GM19099 (cell line): ENCODE results near the gene ADAMTSL3.

ENCODE experiments used
- POLR2A ChIP-seq: IDR thresholded peaks from 3 replicates; pipeline ENCODE4 v1.6.1; 2011; ENCODE audit warnings: low read depth; ENCODE audit not compliant: insufficient read length; ENCODE audit errors: extremely low read depth

Gene ADAMTSL3

GRCh38 chr15:83815506-83815905, 161.6 kb downstream of the ADAMTSL3 start:
- no peak for TF ChIP-seq POLR2A

- TF ChIP-seq POLR2A, result no peak
Observed at GRCh38 chr15:83816124-83816883, 162.4 kb downstream of the ADAMTSL3 start.

GRCh38 chr15:83818591-83818990, 164.7 kb downstream of the ADAMTSL3 start:
- TF ChIP-seq POLR2A, result no peak

- TF ChIP-seq POLR2A, result no peak
Observed at GRCh38 chr15:83830381-83830780, 176.5 kb downstream of the ADAMTSL3 start.

DNA sequence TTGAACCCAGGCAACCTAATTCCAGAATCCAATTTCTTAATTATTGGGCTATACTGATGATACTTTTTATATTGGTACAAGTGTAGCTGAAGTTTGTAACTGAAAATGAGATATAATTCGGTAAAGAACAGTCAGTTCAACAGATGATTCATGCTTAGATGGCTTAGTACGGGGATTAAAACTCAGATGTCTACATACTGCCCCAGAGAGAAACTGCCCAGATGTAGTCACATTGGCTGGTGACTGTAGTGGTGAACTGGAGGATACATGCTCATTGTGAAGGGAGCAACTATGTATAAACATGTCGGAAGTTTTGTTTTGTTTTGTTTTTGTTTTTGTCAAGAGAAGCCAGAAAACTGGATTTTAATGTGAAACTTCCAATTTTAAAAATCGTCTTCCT, 179.6 kb downstream of the ADAMTSL3 start:
- no peak for TF ChIP-seq POLR2A

- no peak for TF ChIP-seq POLR2A
Observed at GRCh38 chr15:83835479-83835878, 181.6 kb downstream of the ADAMTSL3 start.

- TF ChIP-seq POLR2A, result no peak
Observed at GRCh38 chr15:83837945-83838571, 184.1 kb downstream of the ADAMTSL3 start.

DNA sequence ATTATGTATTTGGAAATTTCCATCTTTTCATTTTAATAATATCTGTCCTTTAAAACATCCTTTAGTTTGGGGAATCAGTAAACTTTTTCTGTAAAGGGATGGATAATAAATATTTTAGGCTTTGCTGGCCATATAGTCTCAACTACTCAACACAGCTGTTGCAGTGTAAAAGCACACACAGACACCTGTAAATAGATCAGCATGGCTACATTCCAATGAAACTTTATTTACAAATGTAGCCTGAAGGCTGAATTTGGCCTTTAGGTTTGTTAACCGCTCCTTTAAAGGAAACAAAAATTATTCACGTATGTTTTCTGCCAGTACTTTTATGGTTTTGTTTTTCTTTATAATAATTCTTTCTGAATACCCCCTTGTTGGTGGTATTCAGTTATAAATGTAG, 184.8 kb downstream of the ADAMTSL3 start:
- TF ChIP-seq POLR2A, result no peak

- TF ChIP-seq POLR2A, result no peak
Observed at GRCh38 chr15:83842281-83842680, 188.4 kb downstream of the ADAMTSL3 start.

DNA sequence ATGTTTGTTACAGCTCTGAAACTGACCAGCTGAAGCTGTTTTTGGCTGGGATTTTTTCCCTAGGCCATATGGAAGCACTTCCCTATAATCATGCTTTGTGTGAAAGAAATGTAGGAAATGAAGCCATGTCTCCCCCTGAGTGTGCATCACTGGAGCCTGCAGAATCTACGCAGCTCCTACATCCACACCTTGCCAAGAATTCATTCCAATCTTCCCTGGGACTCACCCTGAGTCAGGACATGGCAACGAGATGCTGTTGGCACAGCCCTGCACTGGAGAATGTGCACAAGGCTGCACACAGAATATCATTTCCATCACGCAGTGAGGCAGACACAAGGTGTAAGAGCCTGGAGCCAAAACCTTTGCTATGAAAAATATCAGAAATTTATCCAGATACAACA, 189.5 kb downstream of the ADAMTSL3 start:
- no peak for TF ChIP-seq POLR2A

DNA sequence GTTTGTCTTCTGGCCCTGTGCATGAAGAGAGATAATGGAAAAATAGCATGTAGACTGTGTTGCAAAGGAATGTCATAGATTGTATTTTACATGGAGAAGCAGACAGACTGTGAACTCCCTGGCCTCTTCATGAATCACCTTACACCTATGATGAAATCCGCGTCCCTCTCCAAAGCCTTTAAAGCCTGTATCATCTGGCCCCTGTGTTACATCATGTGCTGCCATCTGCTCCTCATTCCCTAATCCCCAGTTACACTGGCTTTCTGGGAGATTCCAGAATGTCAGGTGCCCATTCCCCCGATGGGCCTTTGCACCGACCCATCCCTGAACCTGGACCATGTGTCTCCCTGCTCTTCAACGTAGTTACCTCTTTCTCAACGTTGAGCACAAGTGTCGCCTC, 190.8 kb downstream of the ADAMTSL3 start:
- TF ChIP-seq POLR2A, result no peak

- TF ChIP-seq POLR2A, result no peak
Observed at GRCh38 chr15:83845230-83845629, 191.3 kb downstream of the ADAMTSL3 start.

DNA sequence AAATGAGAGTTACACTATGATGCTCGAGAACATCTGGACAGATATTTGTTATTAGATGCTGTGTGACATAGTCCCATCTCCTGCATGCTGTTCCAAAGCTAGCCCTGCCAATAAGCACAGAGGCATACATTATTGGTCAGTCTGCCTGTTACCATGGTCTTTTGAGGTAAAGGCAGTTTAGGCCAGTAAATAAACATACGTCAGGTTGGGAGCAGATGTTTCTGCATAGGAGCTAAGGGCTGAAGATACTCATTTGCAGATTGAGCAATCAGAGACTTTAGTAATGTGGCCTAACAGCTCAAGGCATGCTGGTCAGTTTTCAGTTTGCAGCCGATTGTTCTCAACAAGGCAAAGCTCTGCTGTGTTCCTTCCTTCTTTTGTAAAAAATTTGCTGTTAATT, 192.9 kb downstream of the ADAMTSL3 start:
- TF ChIP-seq POLR2A, result no peak

DNA sequence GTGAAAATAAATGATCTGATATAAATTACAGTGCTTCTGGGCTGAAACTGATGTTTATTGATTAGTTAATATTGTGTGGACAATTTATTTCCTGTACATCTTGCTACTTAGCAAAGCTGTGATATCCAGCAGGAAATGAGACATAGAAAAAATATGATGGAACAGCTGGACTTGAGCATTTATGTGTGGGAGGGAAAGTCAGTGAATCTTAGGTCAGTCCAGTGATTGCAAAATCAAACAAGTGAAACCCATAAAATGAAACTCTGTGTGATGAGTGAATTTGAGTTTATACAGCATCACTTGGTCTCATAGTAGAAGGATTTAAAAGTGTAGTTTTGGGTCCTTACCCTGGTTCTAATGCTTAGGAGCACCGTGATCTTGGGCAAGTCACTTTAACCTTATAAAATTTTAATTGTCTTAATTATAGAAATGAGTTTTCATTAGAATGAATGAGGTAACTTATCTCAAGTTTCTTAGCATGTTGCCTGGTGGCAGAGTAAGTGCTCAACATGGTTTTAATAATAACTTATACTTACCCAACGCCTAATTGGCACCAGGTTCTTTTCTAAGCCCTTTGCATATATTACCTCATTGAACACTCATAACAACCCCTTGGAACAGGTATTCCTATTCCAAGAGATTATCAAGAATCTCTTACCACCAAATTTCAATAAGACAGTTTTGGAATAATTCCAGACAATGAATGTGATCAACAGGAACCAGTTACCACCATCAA, 194.6 kb downstream of the ADAMTSL3 start:
- TF ChIP-seq POLR2A, result no peak

DNA sequence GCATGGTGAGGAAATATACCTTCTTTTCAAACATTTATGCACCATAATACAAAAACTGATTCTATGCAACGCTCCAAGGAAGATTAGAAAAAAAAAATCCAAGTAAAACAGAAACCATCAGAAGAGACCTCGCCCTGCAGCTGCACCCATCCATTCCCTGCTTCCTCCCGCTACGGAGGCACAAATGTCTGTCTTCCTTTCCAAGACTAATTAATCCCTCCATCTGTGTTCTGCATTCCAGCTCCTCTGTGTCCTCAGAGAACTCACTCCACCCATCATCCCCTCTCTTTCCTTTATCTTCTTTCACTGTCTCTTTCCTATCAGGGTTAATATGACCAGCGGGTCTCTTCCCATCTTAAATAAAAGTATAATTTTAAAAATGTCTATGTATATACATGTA, 196.1 kb downstream of the ADAMTSL3 start:
- TF ChIP-seq POLR2A, result no peak
